ENCODE measurements around the gene CCDC82.

DNA sequence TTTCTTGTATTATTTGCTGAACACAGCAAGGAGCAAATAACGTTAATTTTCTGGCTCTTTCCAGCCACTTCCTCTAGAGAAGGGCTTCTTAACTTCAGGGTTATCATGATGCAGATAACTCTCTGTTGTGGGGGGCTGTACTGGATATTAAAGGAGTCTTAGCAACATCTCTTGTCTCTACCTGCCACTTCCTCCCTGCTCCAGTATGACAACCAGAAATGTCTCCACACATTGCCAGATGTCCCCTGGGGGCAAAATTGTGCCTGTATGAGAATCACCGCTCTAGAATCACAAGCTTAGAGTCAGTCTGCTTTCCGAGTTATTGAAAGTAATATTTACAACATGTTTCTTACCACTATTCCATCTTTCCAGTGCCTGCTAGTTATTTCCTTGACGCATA lies 6.9 kb upstream of the CCDC82 start:
- TF ChIP-seq, protein P1, sequence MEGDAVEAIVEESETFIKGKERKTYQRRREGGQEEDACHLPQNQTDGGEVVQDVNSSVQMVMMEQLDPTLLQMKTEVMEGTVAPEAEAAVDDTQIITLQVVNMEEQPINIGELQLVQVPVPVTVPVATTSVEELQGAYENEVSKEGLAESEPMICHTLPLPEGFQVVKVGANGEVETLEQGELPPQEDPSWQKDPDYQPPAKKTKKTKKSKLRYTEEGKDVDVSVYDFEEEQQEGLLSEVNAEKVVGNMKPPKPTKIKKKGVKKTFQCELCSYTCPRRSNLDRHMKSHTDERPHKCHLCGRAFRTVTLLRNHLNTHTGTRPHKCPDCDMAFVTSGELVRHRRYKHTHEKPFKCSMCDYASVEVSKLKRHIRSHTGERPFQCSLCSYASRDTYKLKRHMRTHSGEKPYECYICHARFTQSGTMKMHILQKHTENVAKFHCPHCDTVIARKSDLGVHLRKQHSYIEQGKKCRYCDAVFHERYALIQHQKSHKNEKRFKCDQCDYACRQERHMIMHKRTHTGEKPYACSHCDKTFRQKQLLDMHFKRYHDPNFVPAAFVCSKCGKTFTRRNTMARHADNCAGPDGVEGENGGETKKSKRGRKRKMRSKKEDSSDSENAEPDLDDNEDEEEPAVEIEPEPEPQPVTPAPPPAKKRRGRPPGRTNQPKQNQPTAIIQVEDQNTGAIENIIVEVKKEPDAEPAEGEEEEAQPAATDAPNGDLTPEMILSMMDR (IDR thresholded peaks at IDR 0.05), result no peak
- TF ChIP-seq POLR2A (IDR thresholded peaks at IDR 0.05) (no peak), POLR2AphosphoS5 (IDR thresholded peaks at IDR 0.05) (no peak), EP300 (IDR thresholded peaks at IDR 0.05) (no peak)
